Cortex of kidney (tissue), 1 donor: ENCODE results near the gene TBX21.

Experiments
- DNase-seq: peaks from one replicate; lab custom pipeline; 2025; lab: John Stamatoyannopoulos, UW

TBX21 gene, protein sequence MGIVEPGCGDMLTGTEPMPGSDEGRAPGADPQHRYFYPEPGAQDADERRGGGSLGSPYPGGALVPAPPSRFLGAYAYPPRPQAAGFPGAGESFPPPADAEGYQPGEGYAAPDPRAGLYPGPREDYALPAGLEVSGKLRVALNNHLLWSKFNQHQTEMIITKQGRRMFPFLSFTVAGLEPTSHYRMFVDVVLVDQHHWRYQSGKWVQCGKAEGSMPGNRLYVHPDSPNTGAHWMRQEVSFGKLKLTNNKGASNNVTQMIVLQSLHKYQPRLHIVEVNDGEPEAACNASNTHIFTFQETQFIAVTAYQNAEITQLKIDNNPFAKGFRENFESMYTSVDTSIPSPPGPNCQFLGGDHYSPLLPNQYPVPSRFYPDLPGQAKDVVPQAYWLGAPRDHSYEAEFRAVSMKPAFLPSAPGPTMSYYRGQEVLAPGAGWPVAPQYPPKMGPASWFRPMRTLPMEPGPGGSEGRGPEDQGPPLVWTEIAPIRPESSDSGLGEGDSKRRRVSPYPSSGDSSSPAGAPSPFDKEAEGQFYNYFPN

GRCh38 chr17:47733047-47733673 lies at the start of gene TBX21:
TBX21 (plus strand) TSS chr17:47733236; CDS start chr17:47733455, 219 bp downstream.
- DNase-seq = no peak

DNA sequence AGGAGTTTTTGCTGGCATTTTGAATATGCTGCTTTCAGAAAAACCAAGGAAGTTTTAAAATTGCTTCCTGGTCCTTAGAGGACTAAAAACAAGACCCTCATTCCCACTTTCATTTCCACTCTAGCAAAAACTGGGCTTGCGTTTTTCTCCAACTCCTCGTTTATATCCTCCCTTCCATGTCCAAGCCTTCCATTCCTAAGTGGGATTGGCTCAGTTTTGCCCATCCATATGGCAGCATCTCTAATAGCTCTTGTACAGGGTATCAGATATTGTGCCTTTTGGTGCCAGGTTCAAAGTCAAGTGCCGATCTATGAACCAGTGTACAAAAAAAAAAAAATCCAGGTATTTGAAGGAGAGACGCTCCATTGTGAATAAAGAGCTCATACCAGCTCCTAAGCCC lies 49.0 kb upstream of the TBX21 start:
- DNase-seq = no peak

DNA sequence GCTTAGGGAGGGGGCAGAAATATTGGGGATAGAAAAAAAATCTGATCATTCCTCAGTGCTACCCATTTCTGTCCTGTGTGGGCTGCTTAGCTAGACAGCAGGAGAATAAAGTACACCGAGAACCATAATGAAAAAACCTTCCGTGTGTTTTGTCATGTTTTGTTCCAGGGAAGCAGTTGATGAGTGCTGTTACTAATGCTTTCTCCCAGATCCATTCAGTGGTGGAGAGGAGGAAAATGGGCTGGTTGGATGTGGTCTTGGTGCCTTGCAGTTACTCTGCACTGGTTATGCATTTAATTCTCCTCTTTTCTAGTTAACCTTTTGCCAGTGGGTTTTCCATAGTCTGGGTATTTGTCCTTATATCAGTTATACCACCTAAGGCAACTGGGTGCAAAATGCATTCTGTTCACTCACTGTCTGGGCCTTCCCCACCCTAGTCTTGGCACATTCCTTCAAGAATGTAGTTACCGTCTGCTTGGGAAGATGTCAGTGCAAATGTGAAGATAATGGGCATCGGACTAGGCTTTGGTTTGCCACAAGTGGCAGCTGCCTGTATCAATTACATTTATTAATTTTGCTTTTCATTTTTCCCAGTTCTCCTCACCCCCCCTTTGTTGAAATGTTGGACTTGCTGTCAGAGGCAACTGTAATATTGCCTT lies 48.4 kb upstream of the TBX21 start:
- no peak for DNase-seq

DNA sequence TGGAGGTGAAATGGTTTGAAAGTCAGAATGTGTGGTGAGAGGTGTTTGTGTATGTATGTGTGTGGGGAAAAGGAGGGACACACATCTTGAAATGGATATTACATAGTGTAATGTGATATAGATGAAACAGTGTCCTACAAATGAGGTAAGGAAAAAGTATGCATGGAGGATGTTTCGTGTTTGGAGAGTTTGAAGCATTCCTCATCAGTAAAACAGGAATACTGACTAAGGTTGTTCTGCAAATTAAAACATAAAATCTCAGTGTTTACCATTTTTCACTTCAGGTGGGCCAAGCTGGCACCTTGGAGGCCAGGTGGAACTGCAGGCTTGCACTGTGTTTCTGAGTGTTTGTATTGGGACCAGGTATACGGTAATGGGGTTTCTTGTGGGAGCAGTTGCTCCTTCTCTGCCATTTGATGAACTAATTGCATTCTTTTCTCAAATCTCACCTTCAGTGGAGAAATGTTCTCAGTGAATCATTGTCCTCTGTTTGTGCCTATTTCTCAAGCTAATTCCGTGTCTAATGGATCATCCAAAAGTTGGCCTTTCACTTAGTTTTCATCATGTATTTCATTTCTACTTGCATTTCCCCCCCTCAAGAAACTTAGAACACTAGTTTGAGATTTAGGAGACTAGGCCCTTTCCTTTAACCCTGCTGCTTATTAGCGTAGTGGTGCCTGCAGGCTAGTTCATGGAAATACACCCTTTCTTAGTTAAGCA lies 47.3 kb upstream of the TBX21 start:
- no peak for DNase-seq

DNA sequence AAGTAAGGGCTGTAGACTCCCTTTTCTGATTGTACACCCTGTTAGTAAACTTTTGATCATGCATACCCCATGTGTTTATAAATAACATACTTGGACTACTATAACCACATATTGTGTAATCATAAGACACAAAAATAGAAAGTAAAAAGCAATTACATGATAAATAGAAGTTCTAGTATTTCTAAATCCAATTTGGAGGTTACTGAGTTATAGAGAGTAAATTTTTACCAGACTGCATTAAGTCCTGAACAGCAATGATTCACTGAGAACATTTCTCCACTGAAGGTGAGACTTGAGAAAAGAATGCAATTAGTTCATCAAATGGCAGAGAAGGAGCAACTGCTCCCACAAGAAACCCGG lies 46.8 kb upstream of the TBX21 start:
- no peak for DNase-seq

DNA sequence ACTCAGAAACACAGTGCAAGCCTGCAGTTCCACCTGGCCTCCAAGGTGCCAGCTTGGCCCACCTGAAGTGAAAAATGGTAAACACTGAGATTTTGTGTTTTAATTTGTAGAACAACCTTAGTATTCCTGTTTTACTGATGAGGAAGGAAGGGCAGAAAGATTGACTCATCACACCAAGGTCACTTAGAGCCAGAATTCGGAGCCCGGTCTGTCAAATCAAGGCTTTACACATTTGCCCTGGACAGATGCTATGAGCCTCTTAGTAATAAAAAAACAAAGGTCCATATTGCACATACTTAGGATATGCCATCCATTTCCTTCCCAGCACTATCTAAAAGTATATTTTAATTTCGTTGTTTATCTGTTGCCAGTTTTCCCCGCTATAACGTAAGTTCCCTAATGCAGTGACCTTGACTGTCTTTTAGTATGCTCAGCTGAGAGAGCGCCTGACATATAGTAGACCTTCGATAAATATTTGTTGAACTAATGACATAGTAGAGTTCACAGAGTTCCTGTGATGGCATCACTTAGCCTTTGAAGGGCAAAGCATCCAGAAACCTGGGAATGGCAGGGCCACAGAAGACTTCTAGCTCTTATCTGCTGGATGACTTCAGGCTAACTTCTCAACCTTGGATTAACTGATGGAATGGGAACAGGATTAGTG lies 46.2 kb upstream of the TBX21 start:
- DNase-seq = no peak

DNA sequence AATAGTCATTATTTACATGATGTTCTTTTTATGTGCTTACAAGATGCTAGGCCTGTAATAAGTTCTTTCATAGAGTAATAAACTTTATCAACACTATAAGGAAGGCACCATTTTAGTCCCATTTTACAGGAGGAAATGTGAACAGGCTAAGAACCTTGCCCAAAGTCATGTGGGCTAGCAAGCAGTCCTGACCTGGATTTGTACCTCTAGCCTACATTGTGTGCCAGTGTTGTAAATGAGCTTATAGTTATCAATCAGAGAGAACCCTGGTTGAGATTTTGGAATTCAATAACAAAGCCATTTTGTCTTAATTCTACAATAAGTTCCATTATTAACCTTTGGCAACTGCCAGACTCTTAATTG lies 45.7 kb upstream of the TBX21 start:
- no peak for DNase-seq

- DNase-seq = no peak
Measured at GRCh38 chr17:47687748-47688147, 45.3 kb upstream of the TBX21 start.

DNA sequence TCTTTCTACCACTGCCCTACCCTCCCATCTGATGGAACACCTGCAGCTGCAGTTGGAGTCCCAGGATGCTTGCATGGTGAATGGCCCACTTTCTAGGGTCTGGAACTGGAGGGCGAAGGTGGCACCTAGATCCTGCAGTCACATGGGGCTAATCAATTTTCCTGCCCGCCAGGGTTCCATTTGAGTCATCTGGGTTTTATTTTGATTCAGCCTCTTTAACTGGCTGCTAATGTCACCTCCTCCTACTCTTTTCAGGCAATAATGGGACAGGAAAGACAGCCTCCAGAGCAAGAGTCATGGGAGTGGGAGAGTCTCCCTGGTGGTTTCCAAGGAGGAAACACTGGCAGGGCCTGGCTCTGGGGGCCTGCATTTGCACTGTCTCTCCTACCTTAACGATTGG lies 42.9 kb upstream of the TBX21 start:
- DNase-seq = no peak

- no peak for DNase-seq
Measured at GRCh38 chr17:47692137-47692894, 40.7 kb upstream of the TBX21 start.

GRCh38 chr17:47692895-47693730 lies 39.9 kb upstream of the TBX21 start:
- DNase-seq = no peak

DNA sequence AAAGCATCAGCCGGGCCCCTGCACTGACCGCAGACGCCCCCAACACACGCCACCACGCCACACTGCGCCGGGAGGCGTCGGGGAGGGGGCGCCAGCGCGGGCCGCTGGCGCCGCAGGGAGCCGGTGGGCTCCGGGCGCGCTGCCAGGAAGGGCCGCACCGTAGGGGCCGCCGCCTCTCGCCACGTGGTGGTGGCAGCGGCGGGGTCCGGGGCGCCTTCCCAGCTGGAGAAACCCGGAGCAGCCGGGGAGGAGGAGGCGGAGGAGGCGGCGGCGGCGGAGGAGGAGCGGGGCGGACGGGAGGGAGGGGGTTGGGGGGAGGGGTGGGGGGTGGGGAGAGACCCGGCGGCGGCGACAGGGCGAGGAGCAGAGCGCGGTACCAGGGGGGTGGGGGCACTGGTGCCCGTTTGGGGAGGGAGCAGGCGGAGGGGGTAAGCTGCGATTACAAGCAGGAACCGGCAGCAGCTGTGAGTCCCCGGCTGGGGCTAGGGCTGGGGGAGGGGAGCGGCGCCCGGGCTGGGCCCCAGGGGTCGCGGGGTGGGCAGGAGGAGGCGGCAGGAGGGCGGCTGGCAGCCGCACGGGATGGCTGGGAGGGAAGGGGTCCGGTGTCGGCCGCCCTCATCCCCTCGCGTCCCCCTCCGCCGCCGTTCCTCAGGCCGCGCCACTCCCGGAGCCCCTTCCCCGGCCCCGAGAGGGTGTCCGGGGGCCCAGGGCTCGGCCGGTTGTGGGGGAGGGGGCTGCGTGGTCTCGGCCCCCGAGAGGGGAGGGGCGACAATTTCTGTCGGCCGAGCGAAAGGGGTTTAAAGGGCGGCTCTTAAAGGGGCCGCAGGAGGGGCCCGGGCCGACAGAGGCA lies 39.1 kb upstream of the TBX21 start, which contains the start of gene TBKBP1:
TSS of gene TBKBP1 (plus strand) at position 431 of the 850 bp plus-strand sequence. CDS start 1,952 bp downstream, outside the sequence.
- no peak for DNase-seq

DNA sequence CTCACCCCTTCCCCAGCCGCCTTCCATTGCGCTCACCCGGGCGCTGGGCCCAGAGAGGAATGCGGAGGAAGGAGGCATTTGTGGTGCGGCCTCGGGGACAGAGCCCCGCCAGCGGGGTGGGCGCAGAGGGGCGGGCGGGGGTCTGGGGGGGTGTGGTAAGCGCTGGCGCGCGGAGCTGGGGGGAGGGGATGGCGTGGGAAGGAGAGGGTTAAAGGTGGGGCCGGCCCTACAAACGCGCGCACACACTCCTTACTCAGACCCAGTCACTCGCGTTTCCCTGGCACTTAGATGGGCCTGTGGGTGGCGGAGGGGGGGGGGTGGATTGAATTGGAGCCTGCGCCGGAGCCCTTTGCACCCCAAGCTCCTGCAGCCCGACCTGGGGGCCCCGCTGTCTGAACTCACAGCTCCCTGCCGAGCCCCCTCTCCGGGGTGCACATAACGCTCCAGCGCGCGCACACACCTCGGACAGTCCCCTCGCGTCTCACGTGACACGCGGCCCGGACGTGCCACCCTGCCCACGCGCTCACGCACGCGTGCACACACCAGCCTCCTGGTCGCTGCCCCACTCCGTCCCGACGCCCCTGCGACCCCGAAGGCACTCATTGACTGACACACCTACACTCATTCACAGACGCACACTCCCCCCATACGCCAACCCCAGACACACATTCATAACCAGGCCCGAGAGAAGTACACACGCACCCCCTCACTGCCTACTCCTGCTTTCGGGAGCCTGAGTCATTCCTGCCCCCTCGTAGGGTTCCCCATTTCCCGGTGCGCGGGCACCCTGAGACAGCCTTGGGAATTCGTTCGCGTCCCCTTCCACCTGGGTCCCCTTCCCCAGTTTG lies 38.2 kb upstream of the TBX21 start:
- DNase-seq = no peak

- DNase-seq = no peak
Measured at GRCh38 chr17:47695429-47696376, 37.3 kb upstream of the TBX21 start.

- DNase-seq = no peak
Measured at GRCh38 chr17:47696717-47697642, 36.1 kb upstream of the TBX21 start.
